HepG2 (cell line): Measurements from ENCODE around the gene SEC31A. TPM values are rescaled to one million over a fixed set of nuclear protein-coding genes. Genes with fewer than 3 reads are reported as not detected.
A peak's percentile ranks its signal among the peaks of the same experiment; 100 is the strongest.

Experiments used
- ATAC-seq: fragments of 200-7000 bp; cut with Tn5 transposase; 3 replicates; pipeline ENCODE4 v1.9.1; 2020; ENCODE audit warnings: mild to moderate bottlenecking, moderate library complexity
- BruUV-seq: library from RNA; stranded (reverse); fragments of 400-500 nt; replicated peaks from 2 replicates; lab custom pipeline; 2021; lab: Mats Ljungman, UMichigan
- CTCF ChIA-PET: fragments of 300-600 bp; formaldehyde crosslinking; extraction: SDS; loops from one replicate; lab custom pipeline; 2021; ENCODE audit warnings: low total read pairs, inconsistent platforms, low intra/inter-chr PET ratio; lab: Yijun Ruan, JAX
- POLR2A ChIA-PET: fragments of 350-600 bp; sonication (Branson Sonifier 250); formaldehyde crosslinking; loops from one replicate; lab custom pipeline; 2020; ENCODE audit warnings: antibody characterized with exemption, inconsistent platforms; lab: Yijun Ruan, JAX
- DNase-seq: peaks from one replicate; pipeline ENCODE4 v3.0.0-alpha.2; 2015; ENCODE audit warnings: low spot score
- FAIRE-seq: peaks from 3 replicates; lab custom pipeline; 2011; peaks lifted over from hg19 to GRCh38; lab: Jason Lieb, UNC
- H2AFZ ChIP-seq: one replicate; pipeline ENCODE4 v1.6.1; 2011; ENCODE audit warnings: low read length, inconsistent platforms
- H3K27ac ChIP-seq: fragments of 300-600 bp; 3 replicates; pipeline ENCODE4 v1.8.0; 2011; ENCODE audit warnings: mixed run types, mild to moderate bottlenecking, mixed read lengths, low read length, inconsistent platforms; ENCODE audit not compliant: insufficient read depth; ENCODE audit errors: extremely low read length
- H3K27me3 ChIP-seq, 2 experiments: fragments of 200-600 bp in 1 of 2; 2 replicates in 1 of 2; 3 replicates in 1 of 2; pipeline versions ENCODE4 v1.6.0 to v1.8.0; 2011; ENCODE audit warnings: low read length in 2 of 2, mild to moderate bottlenecking in 2 of 2, moderate library complexity in 2 of 2, inconsistent platforms in 1 of 2; ENCODE audit not compliant: insufficient read depth in 2 of 2, control insufficient read depth in 1 of 2
- H3K36me3 ChIP-seq, 2 experiments: fragments of 200-600 bp in 1 of 2; replicated peaks in 1 of 2; 2 replicates in 1 of 2; 3 replicates in 1 of 2; pipeline versions ENCODE4 v1.5.1 to v1.8.0; 2011; ENCODE audit warnings: low read length in 2 of 2, inconsistent platforms in 1 of 2; ENCODE audit not compliant: insufficient read depth in 2 of 2, control insufficient read depth in 1 of 2
- H3K4me1 ChIP-seq: 2 replicates; pipeline ENCODE4 v1.5.1; 2012; ENCODE audit warnings: low read length, inconsistent platforms; ENCODE audit not compliant: insufficient read depth
- H3K4me2 ChIP-seq: 2 replicates; pipeline ENCODE4 v1.6.0; 2011; ENCODE audit warnings: low read depth, low read length, inconsistent platforms
- H3K4me3 ChIP-seq, 3 experiments: fragments of 200-600 bp in 1 of 3; sonication (generic), shearing (Covaris generic) in 1 of 3; replicated peaks in 1 of 3; 2 replicates each; pipeline ENCODE4 v1.5.1; 2011 to 2016; ENCODE audit warnings: low read length in 3 of 3, inconsistent platforms in 2 of 3, low read depth in 2 of 3, mild to moderate bottlenecking in 2 of 3, control low read depth in 1 of 3, mixed read lengths in 1 of 3; ENCODE audit not compliant: insufficient read depth in 1 of 3
- H3K79me2 ChIP-seq: one replicate; pipeline ENCODE4 v1.6.1; 2011; ENCODE audit warnings: low read length, inconsistent platforms; ENCODE audit not compliant: insufficient read depth
- H3K9ac ChIP-seq: 2 replicates; pipeline ENCODE4 v1.6.0; 2011; ENCODE audit warnings: mild to moderate bottlenecking, low read depth, low read length, inconsistent platforms; ENCODE audit not compliant: insufficient read depth
- H3K9me3 ChIP-seq: 2 replicates; pipeline ENCODE4 v1.5.1; 2012; ENCODE audit warnings: mild to moderate bottlenecking, low read length
- H4K20me1 ChIP-seq: 2 replicates; pipeline ENCODE4 v1.6.0; 2011; ENCODE audit warnings: inconsistent platforms, mild to moderate bottlenecking, low read length, moderate library complexity; ENCODE audit not compliant: insufficient read depth
- FOXA1 ChIP-seq, 2 experiments: fragments of 450-650 bp in 1 of 2; sonication (generic) in 1 of 2; formaldehyde crosslinking in 1 of 2; IDR thresholded peaks; 2 replicates each; pipeline versions ENCODE4 v1.4.0 to v1.6.1; 2016 to 2020; ENCODE audit warnings: missing genetic modification reagents in 1 of 2
- JDP2 ChIP-seq: sonication (generic); formaldehyde crosslinking; IDR thresholded peaks from 2 replicates; pipeline ENCODE4 v1.8.1; 2022; ENCODE audit warnings: missing genetic modification reagents, borderline replicate concordance
- KLF11 ChIP-seq: IDR thresholded peaks from 2 replicates; pipeline ENCODE4 v1.6.1; 2016; ENCODE audit warnings: missing compliant biosample characterization
- NBN ChIP-seq: fragments of 450-650 bp; conservative IDR thresholded peaks from 2 replicates; pipeline ENCODE4 v1.6.1; 2017
- RBM22 ChIP-seq: fragments of 200-400 bp; formaldehyde crosslinking; optimal IDR thresholded peaks from 2 replicates; pipeline ENCODE3; 2017; ENCODE audit warnings: mild to moderate bottlenecking, low read length, moderate library complexity
- ZHX2 ChIP-seq, 2 experiments: sonication (generic) in 1 of 2; formaldehyde crosslinking in 1 of 2; IDR thresholded peaks; 2 replicates each; pipeline versions ENCODE4 v1.6.1 to v1.9.0; 2014 to 2022; ENCODE audit warnings: antibody characterized with exemption in 1 of 2, borderline replicate concordance in 1 of 2, inconsistent platforms in 1 of 2, low read depth in 1 of 2, missing genetic modification reagents in 1 of 2
- ZNF205 ChIP-seq: IDR thresholded peaks from 2 replicates; pipeline ENCODE4 v1.6.1; 2018; ENCODE audit warnings: missing biosample characterization, missing genetic modification reagents
- ZNF530 ChIP-seq: sonication (generic); formaldehyde crosslinking; IDR thresholded peaks from 2 replicates; pipeline ENCODE4 v1.5.0; 2020; ENCODE audit warnings: low read depth, mild to moderate bottlenecking, missing genetic modification reagents
- ZNF740 ChIP-seq: sonication (generic); formaldehyde crosslinking; IDR thresholded peaks from 2 replicates; pipeline ENCODE4 v1.4.0; 2020; ENCODE audit warnings: missing genetic modification reagents
- WGBS: methylation state at CpG from one replicate; pipeline ENCODE4 v1.1.6; 2017; ENCODE audit warnings: low lambda C conversion rate; 5-methylcytosine and 5-hydroxymethylcytosine counted together
- in situ Hi-C: cut with HindIII; loops from 2 replicates; pipeline ENCODE4 v1.10.0; 2017; ENCODE audit warnings: low pct_unique_long_range_greater_than_20kb; ENCODE audit not compliant: extremely low pct_ligation_motif_present
- intact Hi-C: fragments of 100-400 bp; cut with micrococcal nuclease; formaldehyde crosslinking; loops from one replicate; pipeline ENCODE4 v1.10.0; 2022; ENCODE audit not compliant: unreplicated experiment
- polyA plus RNA-seq, 8 experiments: library from polyadenylated mRNA; depleted of rRNA in 3 of 8; stranded (reverse) in 7 of 8; unstranded in 1 of 8; fragments of >200 nt; fragmentation: Illumina TruSeq in 4 of 8; extraction: Trizol in 4 of 8; gene quantifications; 2 replicates each; pipeline versions ENCODE4 v1.2.1 to v1.2.3, GENCODE V29; 2011 to 2016; ENCODE audit warnings: low read depth in 4 of 8, missing spikeins in 1 of 8, mixed read lengths in 1 of 8; ENCODE audit not compliant: insufficient read depth in 1 of 8
- total RNA-seq, 5 experiments: library from RNA; depleted of rRNA; stranded (reverse); fragments of >200 nt; fragmentation: Illumina TruSeq; extraction: Trizol; gene quantifications; 2 replicates each; pipeline ENCODE4 v1.2.3, GENCODE V29; 2016; ENCODE audit warnings: low read depth in 1 of 5

SEC31A gene
- total and polyA plus RNA-seq, 2 of the 13 experiments (the other 11 are each of a cell fraction or from before 2014, with no cell fraction given): 231 to 435 TPM

- CTCF ChIA-PET: no interaction called here
- TF ChIP-seq NBN (no peak), ZNF530 (no peak), KLF11 (CRISPR knock-in tag) (no peak), RBM22 (no peak), ZNF740 (no peak)
- Histone ChIP-seq H3K27me3 (no peaks in the 10 kb centered on the region), H3K36me3 (no peaks in the 10 kb centered on the region), H3K79me2 (no peaks in the 10 kb centered on the region), H2AFZ (no peak overlapping the region), H3K27ac (no peak overlapping the region), H3K9ac (no peak overlapping the region), H3K4me1 (peaks cover 25% of the 10 kb centered on the region), H4K20me1 (no peaks in the 10 kb centered on the region), H3K9me3 (no peaks in the 10 kb centered on the region), H3K4me2 (no peak overlapping the region), H3K4me3 (no peak overlapping the region)
- ATAC-seq: no peak
- FAIRE-seq: no peak
- DNase-seq: no peak
- POLR2A ChIA-PET: no interaction called here
- intact Hi-C loops (no loop called here), in situ Hi-C loops (no loop called here)
- no TSS peak for BruUV-seq
- WGBS: 38% methylated on average over 5 of the region's 5 CpGs
These were observed 108.2 kb downstream of the SEC31A start for GRCh38 chr4:82782626-82783345.

- in situ Hi-C loops: no loop called here
- intact Hi-C loops: no loop called here
- DNase-seq (peak; percentile 57), FAIRE-seq (no peak), ATAC-seq (peak; percentile 90)
- Histone ChIP-seq H3K4me1 (peaks cover 18% of the 10 kb centered on the region), H3K9ac (no peak overlapping the region), H3K27me3 (peaks cover 0 to 7% of the 10 kb centered on the region in 2 experiments; a peak in 1 of 5 replicates), H3K4me3 (no peak overlapping the region), H4K20me1 (no peaks in the 10 kb centered on the region), H3K36me3 (no peaks in the 10 kb centered on the region), H3K9me3 (no peaks in the 10 kb centered on the region), H3K4me2 (peak overlapping the region; percentile 36; the same call in 1 of the 2 replicates), H3K27ac (no peak overlapping the region), H3K79me2 (no peaks in the 10 kb centered on the region), H2AFZ (no peak overlapping the region)
- WGBS: 6% methylated on average over 9 of the region's 10 CpGs
- no TSS peak for BruUV-seq
- CTCF ChIA-PET: no interaction called here
- POLR2A ChIA-PET: no interaction called here
- TF ChIP-seq ZNF205 (CRISPR knock-in tag) (no peak), FOXA1 (IDR thresholded peaks at IDR 0.05) (no peak), FOXA1 (CRISPR knock-in tag; IDR thresholded peaks at IDR 0.05) (peak; percentile 66), ZHX2 (IDR thresholded peaks at IDR 0.05; ENCODE audit: low read depth) (no peak), ZHX2 (CRISPR knock-in tag; IDR thresholded peaks at IDR 0.05; ENCODE audit: borderline replicate concordance) (no peak), JDP2 (CRISPR knock-in tag) (no peak)
These were observed 110.2 kb downstream of the SEC31A start for GRCh38 chr4:82780752-82781231.
